Measurements from ENCODE around the gene YAE1.

GRCh38 chr7:39588416-39588815 is 22.2 kb downstream of the YAE1 start:
- no peak for TF ChIP-seq CTCF (IDR thresholded peaks at IDR 0.05)
- TF ChIP-seq POLR2AphosphoS5 (IDR thresholded peaks at IDR 0.05) = no peak

Data from transverse colon (tissue), 4 donors.